Keratinocyte (primary cell): ENCODE results near the gene APRT. TPM values are rescaled to one million over a fixed set of nuclear protein-coding genes. Genes with fewer than 3 reads are reported as not detected.

ENCODE experiments used
- DNase-seq: peaks from one replicate; pipeline ENCODE4 v3.0.0-alpha.2; 2011; ENCODE audit warnings: low read depth, missing footprints, low spot score
- FAIRE-seq: peaks from 2 replicates; lab custom pipeline; 2011; peaks lifted over from hg19 to GRCh38; lab: Jason Lieb, UNC
- H2AFZ ChIP-seq: 2 replicates; pipeline ENCODE4 v1.6.0; 2012; ENCODE audit warnings: low read length, control low read depth, inconsistent platforms; ENCODE audit not compliant: control insufficient read depth
- H3K27ac ChIP-seq: 2 replicates; pipeline ENCODE4 v1.5.1; 2011; ENCODE audit warnings: low read length; ENCODE audit not compliant: control insufficient read depth, insufficient read depth
- H3K27me3 ChIP-seq: 3 replicates; pipeline ENCODE4 v1.6.0; 2011; ENCODE audit warnings: low read length; ENCODE audit not compliant: control insufficient read depth, insufficient read depth; ENCODE audit errors: extremely low read depth
- H3K36me3 ChIP-seq, 2 experiments: 2 replicates in 1 of 2; 3 replicates in 1 of 2; pipeline ENCODE4 v1.5.1; 2011; ENCODE audit warnings: low read length in 2 of 2, mild to moderate bottlenecking in 1 of 2; ENCODE audit not compliant: control insufficient read depth in 2 of 2, insufficient read depth in 2 of 2; ENCODE audit errors: extremely low read depth in 1 of 2
- H3K4me1 ChIP-seq: 3 replicates; pipeline ENCODE4 v1.5.1; 2011; ENCODE audit warnings: low read length; ENCODE audit not compliant: control insufficient read depth, insufficient read depth; ENCODE audit errors: extremely low read depth
- H3K4me2 ChIP-seq: 3 replicates; pipeline ENCODE4 v1.6.0; 2011; ENCODE audit warnings: low read depth, low read length; ENCODE audit not compliant: control insufficient read depth, insufficient read depth; ENCODE audit errors: extremely low read depth
- H3K4me3 ChIP-seq, 3 experiments: fragments of 200-600 bp in 1 of 3; sonication (generic) in 1 of 3; 2 replicates in 2 of 3; 3 replicates in 1 of 3; pipeline ENCODE4 v1.5.1; 2011 to 2016; ENCODE audit warnings: low read length in 3 of 3, mild to moderate bottlenecking in 3 of 3, control low read depth in 2 of 3, inconsistent platforms in 1 of 3, low read depth in 1 of 3, mixed read lengths in 1 of 3, mixed run types in 1 of 3, moderate library complexity in 1 of 3; ENCODE audit not compliant: control insufficient read depth in 2 of 3, insufficient read depth in 2 of 3; ENCODE audit errors: extremely low read depth in 1 of 3
- H3K79me2 ChIP-seq: 2 replicates; pipeline ENCODE4 v1.6.0; 2012; ENCODE audit warnings: low read length; ENCODE audit not compliant: control insufficient read depth, insufficient read depth
- H3K9ac ChIP-seq: 3 replicates; pipeline ENCODE4 v1.6.0; 2011; ENCODE audit warnings: low read length; ENCODE audit not compliant: control insufficient read depth, insufficient read depth; ENCODE audit errors: extremely low read depth
- H3K9me1 ChIP-seq: 3 replicates; pipeline ENCODE4 v1.6.0; 2011; ENCODE audit warnings: low read length; ENCODE audit not compliant: control insufficient read depth, insufficient read depth; ENCODE audit errors: extremely low read depth
- H3K9me3 ChIP-seq: 2 replicates; pipeline ENCODE4 v1.5.1; 2012; ENCODE audit warnings: low read depth, low read length; ENCODE audit not compliant: control insufficient read depth
- H4K20me1 ChIP-seq: 3 replicates; pipeline ENCODE4 v1.6.0; 2011; ENCODE audit warnings: low read length; ENCODE audit not compliant: control insufficient read depth, insufficient read depth; ENCODE audit errors: extremely low read depth
- EZH2 ChIP-seq: IDR thresholded peaks from one replicate; pipeline ENCODE4 v1.6.1; 2012; ENCODE audit warnings: inconsistent platforms, mild to moderate bottlenecking, low read length, moderate library complexity
- dilution Hi-C: fragments of 300-500 bp; cut with MboI; formaldehyde crosslinking; loops from one replicate; pipeline ENCODE4 v1.7.0; 2020; ENCODE audit warnings: low sequenced_read_pairs; ENCODE audit not compliant: extremely low pct_ligation_motif_present
- polyA plus RNA-seq, 5 experiments: library from polyadenylated mRNA; depleted of rRNA in 3 of 5; stranded (reverse) in 3 of 5; stranded (forward) in 1 of 5; unstranded in 1 of 5; fragments of >200 nt; gene quantifications; 1 replicate in 1 of 5; 2 replicates in 3 of 5; 3 replicates in 1 of 5; pipeline versions ENCODE4 v1.2.1 to v1.2.3, GENCODE V29; 2011 to 2012; ENCODE audit warnings: missing spikeins in 2 of 5, low read depth in 1 of 5, low replicate concordance in 1 of 5
- TF ChIP-seq, protein P1 (sequence below), 3 experiments: IDR thresholded peaks in 1 of 3; conservative IDR thresholded peaks in 1 of 3; optimal IDR thresholded peaks in 1 of 3; 2 replicates in 2 of 3; 3 replicates in 1 of 3; pipeline versions ENCODE3 to v1.5.1; 2011; ENCODE audit warnings: low read length in 3 of 3, mild to moderate bottlenecking in 3 of 3, moderate library complexity in 2 of 3, control low read depth in 1 of 3, inconsistent platforms in 1 of 3; ENCODE audit not compliant: insufficient read depth in 2 of 3; ENCODE audit errors: extremely low read depth in 1 of 3

Gene APRT
- polyA plus RNA-seq, 1 donor (not counting 4 experiments of a cell fraction or from before 2014, with no cell fraction given): 106 TPM

- Histone ChIP-seq H4K20me1 (no peaks in the 10 kb centered on the region), H3K36me3 (no peaks in the 10 kb centered on the region), H3K4me2 (no peak overlapping the region), H2AFZ (no peak overlapping the region), H3K79me2 (no peaks in the 10 kb centered on the region), H3K4me3 (no peak overlapping the region), H3K27me3 (peaks cover 25% of the 10 kb centered on the region), H3K27ac (no peak overlapping the region), H3K9me3 (no peaks in the 10 kb centered on the region), H3K9me1 (no peaks in the 10 kb centered on the region), H3K9ac (no peak overlapping the region), H3K4me1 (no peaks in the 10 kb centered on the region)
- DNase-seq: no peak
- no peak for FAIRE-seq
- TF ChIP-seq, protein P1, sequence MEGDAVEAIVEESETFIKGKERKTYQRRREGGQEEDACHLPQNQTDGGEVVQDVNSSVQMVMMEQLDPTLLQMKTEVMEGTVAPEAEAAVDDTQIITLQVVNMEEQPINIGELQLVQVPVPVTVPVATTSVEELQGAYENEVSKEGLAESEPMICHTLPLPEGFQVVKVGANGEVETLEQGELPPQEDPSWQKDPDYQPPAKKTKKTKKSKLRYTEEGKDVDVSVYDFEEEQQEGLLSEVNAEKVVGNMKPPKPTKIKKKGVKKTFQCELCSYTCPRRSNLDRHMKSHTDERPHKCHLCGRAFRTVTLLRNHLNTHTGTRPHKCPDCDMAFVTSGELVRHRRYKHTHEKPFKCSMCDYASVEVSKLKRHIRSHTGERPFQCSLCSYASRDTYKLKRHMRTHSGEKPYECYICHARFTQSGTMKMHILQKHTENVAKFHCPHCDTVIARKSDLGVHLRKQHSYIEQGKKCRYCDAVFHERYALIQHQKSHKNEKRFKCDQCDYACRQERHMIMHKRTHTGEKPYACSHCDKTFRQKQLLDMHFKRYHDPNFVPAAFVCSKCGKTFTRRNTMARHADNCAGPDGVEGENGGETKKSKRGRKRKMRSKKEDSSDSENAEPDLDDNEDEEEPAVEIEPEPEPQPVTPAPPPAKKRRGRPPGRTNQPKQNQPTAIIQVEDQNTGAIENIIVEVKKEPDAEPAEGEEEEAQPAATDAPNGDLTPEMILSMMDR (optimal IDR thresholded peaks at IDR 0.05 in 1 of 3, IDR thresholded peaks at IDR 0.05 in 1 of 3, conservative IDR thresholded peaks at IDR 0.05 in 1 of 3; ENCODE audit: extremely low read depth in 1 of 3, insufficient read depth in 2 of 3, low read length in 3 of 3): no peak
- TF ChIP-seq EZH2: no peak
- dilution Hi-C loops: no loop called here
Measured at GRCh38 chr16:88792668-88793250, 19.0 kb downstream of the APRT start.

GRCh38 chr16:88792078-88792550 is 19.6 kb downstream of the APRT start:
- TF ChIP-seq EZH2: no peak
- TF ChIP-seq, protein P1 (optimal IDR thresholded peaks at IDR 0.05 in 1 of 3, IDR thresholded peaks at IDR 0.05 in 1 of 3, conservative IDR thresholded peaks at IDR 0.05 in 1 of 3; ENCODE audit: extremely low read depth in 1 of 3, insufficient read depth in 2 of 3, low read length in 3 of 3): no peak
- FAIRE-seq (no peak), DNase-seq (no peak)
- no peak overlapping the region for H3K27ac ChIP-seq
- H3K4me3 ChIP-seq: no peak overlapping the region
- H3K79me2 ChIP-seq: no peaks in the 10 kb centered on the region
- no peak overlapping the region for H3K4me2 ChIP-seq
- H2AFZ ChIP-seq: no peak overlapping the region
- H3K36me3 ChIP-seq: no peaks in the 10 kb centered on the region
- H3K27me3 ChIP-seq: peaks cover 25% of the 10 kb centered on the region
- no peaks in the 10 kb centered on the region for H3K9me1 ChIP-seq
- no peaks in the 10 kb centered on the region for H3K4me1 ChIP-seq
- no peaks in the 10 kb centered on the region for H4K20me1 ChIP-seq
- dilution Hi-C loops: no loop called here
- H3K9ac ChIP-seq: no peak overlapping the region
- H3K9me3 ChIP-seq: no peaks in the 10 kb centered on the region
